IMR-90 (cell line): ENCODE measurements around the gene CAVIN4.

Experiments used
- CEBPB ChIP-seq: IDR thresholded peaks from 2 replicates; pipeline ENCODE4 v1.6.1; 2012; ENCODE audit warnings: low read depth, low read length, improper control_type of control experiment
- CTCF ChIP-seq: conservative IDR thresholded peaks from 2 replicates; pipeline ENCODE4 v1.5.1; 2012; ENCODE audit warnings: mild to moderate bottlenecking, low read depth, low read length, improper control_type of control experiment
- MAFK ChIP-seq: IDR thresholded peaks from 2 replicates; pipeline ENCODE4 v1.6.1; 2012; ENCODE audit warnings: low read depth, low read length, improper control_type of control experiment
- MXI1 ChIP-seq: IDR thresholded peaks from 2 replicates; pipeline ENCODE4 v1.6.1; 2012; ENCODE audit warnings: low read depth, mild to moderate bottlenecking, low read length, moderate library complexity, borderline replicate concordance
- POLR2A ChIP-seq: IDR thresholded peaks from 2 replicates; pipeline ENCODE4 v1.6.1; 2012; ENCODE audit warnings: mild to moderate bottlenecking, low read depth, low read length
- RAD21 ChIP-seq: IDR thresholded peaks from 2 replicates; pipeline ENCODE4 v1.6.1; 2012; ENCODE audit warnings: low read length, improper control_type of control experiment
- TF ChIP-seq, protein P1 (sequence below): fragments of 150-350 bp; IDR thresholded peaks from 2 replicates; pipeline ENCODE4 v1.6.1; 2016; ENCODE audit warnings: low read depth, mild to moderate bottlenecking, low read length, moderate library complexity, borderline replicate concordance

DNA sequence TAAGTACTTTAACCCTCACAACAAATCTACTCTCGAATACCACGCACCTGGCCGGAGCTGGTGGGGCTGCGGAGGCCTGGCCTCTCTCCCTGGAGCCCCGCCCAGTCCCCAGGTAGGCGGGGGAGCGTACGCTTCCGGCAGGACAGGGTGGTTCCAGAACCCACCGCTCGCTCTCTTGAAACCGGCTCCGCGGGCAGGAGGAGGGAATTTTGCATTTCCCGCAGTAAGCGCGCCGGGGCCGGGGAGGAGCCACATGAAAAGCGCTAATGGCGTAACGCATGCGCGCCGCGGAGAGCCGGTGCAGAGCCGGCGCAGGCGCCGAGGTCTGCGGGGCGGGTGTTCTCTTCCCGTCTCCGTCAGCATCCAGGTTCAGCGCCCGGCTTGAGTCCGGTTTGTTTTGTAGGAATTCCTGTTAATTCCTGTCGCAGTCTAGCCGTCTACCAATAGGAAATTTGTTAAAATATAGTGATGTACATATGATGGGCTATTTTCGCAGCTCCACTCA lies 20.8 kb downstream of the CAVIN4 start:
- TF ChIP-seq CTCF (no peak), POLR2A (no peak), MAFK (no peak), CEBPB (no peak), RAD21 (no peak), MXI1 (no peak)
- TF ChIP-seq, protein P1, sequence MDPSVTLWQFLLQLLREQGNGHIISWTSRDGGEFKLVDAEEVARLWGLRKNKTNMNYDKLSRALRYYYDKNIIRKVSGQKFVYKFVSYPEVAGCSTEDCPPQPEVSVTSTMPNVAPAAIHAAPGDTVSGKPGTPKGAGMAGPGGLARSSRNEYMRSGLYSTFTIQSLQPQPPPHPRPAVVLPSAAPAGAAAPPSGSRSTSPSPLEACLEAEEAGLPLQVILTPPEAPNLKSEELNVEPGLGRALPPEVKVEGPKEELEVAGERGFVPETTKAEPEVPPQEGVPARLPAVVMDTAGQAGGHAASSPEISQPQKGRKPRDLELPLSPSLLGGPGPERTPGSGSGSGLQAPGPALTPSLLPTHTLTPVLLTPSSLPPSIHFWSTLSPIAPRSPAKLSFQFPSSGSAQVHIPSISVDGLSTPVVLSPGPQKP = no peak
